ENCODE measurements around the gene SLC13A2. TPM values are rescaled to one million over a fixed set of nuclear protein-coding genes. Genes with fewer than 3 reads are reported as not detected.

SLC13A2 gene
- polyA plus RNA-seq, 3 donors = 12.2 to 16.7 (median 13.3) TPM

DNA sequence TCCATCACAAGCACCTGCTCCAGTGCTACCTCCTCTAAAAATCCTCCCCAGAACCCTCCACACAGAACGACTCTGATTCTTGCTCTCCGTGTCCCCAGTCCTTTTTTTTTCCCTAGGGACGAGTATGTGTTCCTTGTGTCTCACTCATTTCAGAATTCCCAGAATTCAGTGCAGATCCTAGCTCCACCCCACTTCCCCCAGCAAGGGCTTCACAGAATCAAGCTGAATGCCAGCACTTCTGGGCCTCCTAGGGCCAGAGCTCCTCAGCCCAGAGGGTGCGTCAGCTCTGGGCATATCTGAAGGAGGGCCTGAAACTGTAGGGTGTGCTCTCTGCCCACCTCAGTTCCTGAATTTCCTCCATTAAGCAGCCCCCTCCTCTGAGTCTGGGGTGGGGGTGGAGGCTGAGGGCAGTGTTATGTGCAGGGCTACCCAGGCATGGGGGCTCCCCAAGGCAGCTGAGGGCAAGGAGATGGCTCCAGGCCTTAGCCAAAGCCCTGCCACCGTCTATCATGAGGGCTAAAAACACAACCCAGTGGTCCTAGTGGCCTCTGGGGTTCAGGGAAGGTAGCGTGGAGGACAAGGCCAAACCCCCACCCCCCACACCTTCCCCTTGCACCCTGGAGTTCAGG is 72.5 kb downstream of the SLC13A2 start:
- DNase-seq (ENCODE audit: extremely low read depth in 1 of 11, low read depth in 9 of 11, low spot score in 4 of 11) = no peak

DNA sequence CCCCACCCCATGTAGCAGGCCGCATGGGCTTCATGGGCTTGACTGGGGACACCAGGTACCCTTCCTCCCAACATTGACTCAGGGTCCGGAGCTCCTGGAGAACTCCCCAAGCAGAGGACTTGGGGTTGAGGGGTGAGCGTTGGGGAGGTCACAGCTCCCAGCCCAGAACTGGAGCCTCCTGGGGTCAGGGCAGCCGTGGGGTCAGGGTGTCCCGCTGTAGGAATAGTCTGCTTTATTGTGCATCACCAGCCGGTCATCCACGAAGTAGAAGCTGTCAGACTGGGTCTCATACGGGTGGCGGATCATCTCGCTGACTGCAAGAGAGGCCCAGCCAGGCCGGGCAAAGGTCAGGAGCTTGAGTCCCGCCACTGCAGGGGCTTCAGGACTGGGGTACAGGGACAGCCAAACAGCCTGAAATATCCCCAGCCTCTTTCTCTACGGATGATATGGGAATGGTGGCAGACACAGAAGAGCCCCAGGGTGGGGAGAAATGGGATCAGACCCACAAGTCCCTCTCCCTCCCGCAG is 73.7 kb downstream of the SLC13A2 start:
- DNase-seq (ENCODE audit: extremely low read depth in 1 of 11, low read depth in 9 of 11, low spot score in 4 of 11) = no peak

Other genes with a start within 250 kb of the SLC13A2 start
- 10 to 100 TPM; 50.0 to 63.4 (median 50.0) TPM for gene TMEM97, start 154.4 kb upstream of the SLC13A2 start, polyA plus RNA-seq (ENCODE audit: insufficient read length in 3 of 3)
- gene IFT20, start 138.2 kb upstream of the SLC13A2 start, polyA plus RNA-seq (ENCODE audit: insufficient read length in 3 of 3) = 10 to 100 TPM; 52.8 to 60.9 (median 58.2) TPM
- 10 to 100 TPM; 42.2 to 44.6 (median 42.3) TPM for gene TNFAIP1, start 137.9 kb upstream of the SLC13A2 start, polyA plus RNA-seq (ENCODE audit: insufficient read length in 3 of 3)
- gene POLDIP2, start 116.1 kb upstream of the SLC13A2 start, polyA plus RNA-seq (ENCODE audit: insufficient read length in 3 of 3) = 10 to 100 TPM; 87.4 to 92.1 (median 88.0) TPM
- not detected for gene SEBOX, start 108.4 kb upstream of the SLC13A2 start, polyA plus RNA-seq (ENCODE audit: insufficient read length in 3 of 3)
- 10 to 100 TPM; 15.4 to 26.1 (median 19.4) TPM for gene VTN, start 103.3 kb upstream of the SLC13A2 start, polyA plus RNA-seq (ENCODE audit: insufficient read length in 3 of 3)
- gene SARM1, start 102.0 kb upstream of the SLC13A2 start, polyA plus RNA-seq (ENCODE audit: insufficient read length in 3 of 3) = 10 to 100 TPM; 10.5 to 15.9 (median 15.4) TPM
- 10 to 100 TPM; 12.5 to 15.1 (median 13.5) TPM for gene SLC46A1, start 67.4 kb upstream of the SLC13A2 start, polyA plus RNA-seq (ENCODE audit: insufficient read length in 3 of 3)
- gene FOXN1, start 32.7 kb downstream of the SLC13A2 start, polyA plus RNA-seq (ENCODE audit: insufficient read length in 3 of 3) = under 1 TPM; 0.49 to 0.92 (median 0.68) TPM
- 10 to 100 TPM; 53.8 to 63.2 (median 59.6) TPM for gene UNC119, start 79.0 kb downstream of the SLC13A2 start, polyA plus RNA-seq (ENCODE audit: insufficient read length in 3 of 3)
- 10 to 100 TPM; 94.7 to 98.0 (median 94.9) TPM for gene PIGS, start 97.9 kb downstream of the SLC13A2 start, polyA plus RNA-seq (ENCODE audit: insufficient read length in 3 of 3)
- gene ALDOC, start 103.3 kb downstream of the SLC13A2 start, polyA plus RNA-seq (ENCODE audit: insufficient read length in 3 of 3) = 10 to 100 TPM; 26.5 to 28.3 (median 27.3) TPM
- gene SPAG5, start 125.4 kb downstream of the SLC13A2 start, polyA plus RNA-seq (ENCODE audit: insufficient read length in 3 of 3) = 10 to 100 TPM; 54.1 to 70.3 (median 68.1) TPM
- gene RSKR, start 140.5 kb downstream of the SLC13A2 start, polyA plus RNA-seq (ENCODE audit: insufficient read length in 3 of 3) = 10 to 100 TPM; 12.2 to 31.0 (median 14.7) TPM
- 100 to 1,000 TPM in 1 of 3 donors, 10 to 100 TPM in 2; 93.5 to 100 (median 94.8) TPM for gene BLTP2, start 171.5 kb downstream of the SLC13A2 start, polyA plus RNA-seq (ENCODE audit: insufficient read length in 3 of 3)
- gene SDF2, start 188.3 kb downstream of the SLC13A2 start, polyA plus RNA-seq (ENCODE audit: insufficient read length in 3 of 3) = 10 to 100 TPM; 80.2 to 85.8 (median 81.8) TPM
- 10 to 100 TPM; 71.4 to 75.8 (median 72.4) TPM for gene SUPT6H, start 188.6 kb downstream of the SLC13A2 start, polyA plus RNA-seq (ENCODE audit: insufficient read length in 3 of 3)
- 1 to 10 TPM; 5.9 to 8.7 (median 6.6) TPM for gene PROCA1, start 238.2 kb downstream of the SLC13A2 start, polyA plus RNA-seq (ENCODE audit: insufficient read length in 3 of 3)
- gene RAB34, start 244.2 kb downstream of the SLC13A2 start, polyA plus RNA-seq (ENCODE audit: insufficient read length in 3 of 3) = 100 to 1,000 TPM; 169 to 186 (median 184) TPM
- 100 to 1,000 TPM; 834 to 981 (median 852) TPM for gene RPL23A, start 246.3 kb downstream of the SLC13A2 start, polyA plus RNA-seq (ENCODE audit: insufficient read length in 3 of 3)

Measured in renal cortex interstitium (tissue), 11 donors.